Psoas muscle (tissue), 8 donors: ENCODE data around the gene DENND1B. TPM values are rescaled to one million over a fixed set of nuclear protein-coding genes. Genes with fewer than 3 reads are reported as not detected.

Source experiments
- ATAC-seq, 4 donors: fragments of 200-7000 bp; cut with Tn5 transposase; one replicate each; pipeline ENCODE4 v1.9.1; 2020; ENCODE audit warnings: moderate library complexity in 3 of 4, mild to moderate bottlenecking in 2 of 4
- DNase-seq, 2 donors: peaks; one replicate each; pipeline ENCODE4 v3.0.0-alpha.2; 2020
- H3K27ac ChIP-seq: fragments of 200-600 bp; one replicate; pipeline ENCODE4 v1.8.0; 2022
- H3K27me3 ChIP-seq, 3 donors: fragments of 200-600 bp in 1 of 3; one replicate each; pipeline versions ENCODE4 v1.6.1 to v1.8.0; 2013 to 2022; ENCODE audit warnings: low read length in 2 of 3, mild to moderate bottlenecking in 2 of 3, moderate library complexity in 1 of 3; ENCODE audit not compliant: insufficient read depth in 3 of 3
- H3K36me3 ChIP-seq, 2 donors: fragments of 200-600 bp in 1 of 2; one replicate each; pipeline versions ENCODE4 v1.6.1 to v1.8.0; 2013 to 2022; ENCODE audit warnings: low read depth in 1 of 2, mild to moderate bottlenecking in 1 of 2, moderate library complexity in 1 of 2; ENCODE audit not compliant: insufficient read depth in 1 of 2
- H3K4me1 ChIP-seq: fragments of 200-600 bp; one replicate; pipeline ENCODE4 v1.8.0; 2022
- H3K4me3 ChIP-seq: fragments of 200-600 bp; one replicate; pipeline ENCODE4 v1.8.0; 2022; ENCODE audit warnings: mild to moderate bottlenecking
- H3K9me3 ChIP-seq: fragments of 200-600 bp; one replicate; pipeline ENCODE4 v1.8.0; 2022
- WGBS, 3 donors: extraction: QIAGEN DNeasy Blood & Tissue Kit; methylation state at CpG; one replicate each; pipeline versions ENCODE4 v1.1.6 to v1.1.7; 2013; 5-methylcytosine and 5-hydroxymethylcytosine counted together
- intact Hi-C, 2 donors: fragments of 100-400 bp; cut with DNase I; formaldehyde crosslinking; loops; one replicate each; pipeline versions ENCODE4 v1.11.0 to v1.14.2; 2022
- polyA plus RNA-seq, 3 donors: library from polyadenylated mRNA; stranded (reverse); fragments of 200-250 nt; gene quantifications; one replicate each; pipeline ENCODE4 v1.2.3, GENCODE V29; 2013
- total RNA-seq, 4 donors: library from RNA; stranded (reverse); fragmentation: NEBNext Ultra II Directional in 2 of 4; extraction: Animal tissue kit (Norgen Biotek cat#: 25700) in 2 of 4; gene quantifications; one replicate each; pipeline versions ENCODE4 v1.2.1 to v1.2.4, GENCODE V29; 2021 to 2023
- TF ChIP-seq, protein P1 (sequence below): fragments of 200-600 bp; IDR thresholded peaks from one replicate; pipeline ENCODE4 v1.8.0; 2022; ENCODE audit warnings: antibody characterized with exemption
- donor health status: healthy with polysubstance abuse.
- donor health status: DM: no; HTN: no; CAD: no; lungs with moderate emphysema.
- donor health status: Bipolar disorder and iron deficiency.
- donor health status: healthy.
- donor health status: DM: yes; HTN: yes; CAD: no.
- donor health status: DM: no; HTN: no; CAD: no.
- donor health status: DM: no; HTN: no; CAD: no.
- donor health status: DM: yes; HTN: yes; CAD: no.

Gene DENND1B
- total and polyA plus RNA-seq, 7 donors = 1.4 to 11.5 (median 6.2) TPM

DNA sequence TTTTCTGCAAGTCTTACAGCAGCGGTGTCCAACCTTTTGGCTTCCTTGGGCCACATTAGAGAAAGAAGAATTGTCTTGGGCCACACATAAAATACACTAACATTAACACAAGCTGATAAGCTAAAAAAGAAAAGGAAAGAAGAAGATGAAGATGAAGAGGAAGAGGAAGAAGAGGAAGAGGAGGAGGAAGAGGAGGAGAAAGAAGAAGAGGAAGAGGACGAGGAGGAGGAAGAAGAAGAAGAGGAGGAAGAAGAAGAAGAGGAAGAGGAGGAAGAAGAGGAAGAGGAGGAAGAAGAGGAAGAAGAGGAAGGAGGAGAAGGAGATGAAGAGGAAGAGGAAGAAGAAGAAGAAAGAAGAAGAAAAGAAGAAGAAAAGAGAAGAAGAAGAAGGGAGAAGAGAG, 230.7 kb downstream of the DENND1B start:
- WGBS, 3 donors = 86 to 93% (median 92%) methylated on average over 2 of the region's 2 CpGs
- TF ChIP-seq, protein P1, sequence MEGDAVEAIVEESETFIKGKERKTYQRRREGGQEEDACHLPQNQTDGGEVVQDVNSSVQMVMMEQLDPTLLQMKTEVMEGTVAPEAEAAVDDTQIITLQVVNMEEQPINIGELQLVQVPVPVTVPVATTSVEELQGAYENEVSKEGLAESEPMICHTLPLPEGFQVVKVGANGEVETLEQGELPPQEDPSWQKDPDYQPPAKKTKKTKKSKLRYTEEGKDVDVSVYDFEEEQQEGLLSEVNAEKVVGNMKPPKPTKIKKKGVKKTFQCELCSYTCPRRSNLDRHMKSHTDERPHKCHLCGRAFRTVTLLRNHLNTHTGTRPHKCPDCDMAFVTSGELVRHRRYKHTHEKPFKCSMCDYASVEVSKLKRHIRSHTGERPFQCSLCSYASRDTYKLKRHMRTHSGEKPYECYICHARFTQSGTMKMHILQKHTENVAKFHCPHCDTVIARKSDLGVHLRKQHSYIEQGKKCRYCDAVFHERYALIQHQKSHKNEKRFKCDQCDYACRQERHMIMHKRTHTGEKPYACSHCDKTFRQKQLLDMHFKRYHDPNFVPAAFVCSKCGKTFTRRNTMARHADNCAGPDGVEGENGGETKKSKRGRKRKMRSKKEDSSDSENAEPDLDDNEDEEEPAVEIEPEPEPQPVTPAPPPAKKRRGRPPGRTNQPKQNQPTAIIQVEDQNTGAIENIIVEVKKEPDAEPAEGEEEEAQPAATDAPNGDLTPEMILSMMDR = no peak

DNA sequence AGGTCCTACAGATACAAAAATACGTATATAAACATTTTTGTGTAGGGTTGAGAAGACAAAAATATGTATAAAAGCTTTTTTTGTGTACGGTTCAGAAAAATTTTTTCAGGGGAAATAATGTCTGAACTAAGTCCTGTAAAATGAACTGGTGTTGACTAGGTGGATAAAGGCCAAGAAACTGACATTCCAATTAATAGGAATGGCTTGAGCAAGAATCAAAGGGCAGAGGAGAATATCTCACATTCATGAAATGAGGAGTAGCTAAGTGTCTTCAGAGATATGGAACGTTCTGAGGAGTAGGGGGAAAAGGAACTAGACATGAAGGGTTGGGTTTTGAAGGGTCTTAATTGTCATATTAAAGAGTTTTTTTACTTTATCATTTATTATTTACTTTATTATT, 231.2 kb downstream of the DENND1B start:
- Histone ChIP-seq H3K4me1 (no peaks in the 10 kb centered on the region), H3K36me3 (peaks cover 0 to 5% of the 10 kb centered on the region in 2 donors), H3K4me3 (no peak overlapping the region), H3K27me3 (no peaks in the 10 kb centered on the region), H3K9me3 (no peaks in the 10 kb centered on the region), H3K27ac (no peak overlapping the region)
- WGBS, 3 donors = 89 to 93% (median 92%) methylated on average over 3 of the region's 3 CpGs
- intact Hi-C loops = no loop called here
- TF ChIP-seq, protein P1 = no peak
- ATAC-seq (no peak), DNase-seq (no peak)

More for the DNA sequence above, 230.7 kb downstream of the DENND1B start:
- no peak overlapping the region for H3K27ac ChIP-seq
- H3K4me3 ChIP-seq = no peak overlapping the region
- no peaks in the 10 kb centered on the region for H3K4me1 ChIP-seq
- H3K27me3 ChIP-seq = no peaks in the 10 kb centered on the region
- no peaks in the 10 kb centered on the region for H3K9me3 ChIP-seq
- DNase-seq (no peak), ATAC-seq (no peak)
- intact Hi-C loops = no loop called here
- peaks cover 0 to 4% of the 10 kb centered on the region in 2 donors for H3K36me3 ChIP-seq

DNA sequence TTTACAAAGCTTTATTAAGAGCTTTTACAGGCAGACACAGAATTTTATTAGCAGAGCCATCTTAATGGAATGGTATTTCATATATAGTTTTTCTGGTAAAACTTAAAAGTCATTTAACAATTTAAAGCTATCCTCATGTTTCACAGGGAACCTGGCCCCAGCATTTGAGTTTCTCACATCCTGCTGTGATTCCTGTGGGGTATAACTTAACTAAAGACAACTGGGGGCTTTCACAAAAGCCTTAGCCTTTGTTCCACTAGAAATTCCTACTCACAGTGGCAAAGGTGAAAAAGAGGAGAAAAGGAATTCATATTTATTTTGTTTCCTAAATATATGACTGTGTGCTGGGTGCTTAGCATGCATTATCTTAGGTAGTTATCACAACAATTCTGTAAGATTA, 233.9 kb downstream of the DENND1B start:
- Histone ChIP-seq H3K36me3 (peaks cover 0 to 5% of the 10 kb centered on the region in 2 donors), H3K4me3 (no peak overlapping the region), H3K27ac (no peak overlapping the region), H3K27me3 (no peaks in the 10 kb centered on the region), H3K9me3 (no peaks in the 10 kb centered on the region), H3K4me1 (no peaks in the 10 kb centered on the region)
- intact Hi-C loops = no loop called here
- no peak for ATAC-seq
- DNase-seq = no peak
- TF ChIP-seq, protein P1 = no peak

DNA sequence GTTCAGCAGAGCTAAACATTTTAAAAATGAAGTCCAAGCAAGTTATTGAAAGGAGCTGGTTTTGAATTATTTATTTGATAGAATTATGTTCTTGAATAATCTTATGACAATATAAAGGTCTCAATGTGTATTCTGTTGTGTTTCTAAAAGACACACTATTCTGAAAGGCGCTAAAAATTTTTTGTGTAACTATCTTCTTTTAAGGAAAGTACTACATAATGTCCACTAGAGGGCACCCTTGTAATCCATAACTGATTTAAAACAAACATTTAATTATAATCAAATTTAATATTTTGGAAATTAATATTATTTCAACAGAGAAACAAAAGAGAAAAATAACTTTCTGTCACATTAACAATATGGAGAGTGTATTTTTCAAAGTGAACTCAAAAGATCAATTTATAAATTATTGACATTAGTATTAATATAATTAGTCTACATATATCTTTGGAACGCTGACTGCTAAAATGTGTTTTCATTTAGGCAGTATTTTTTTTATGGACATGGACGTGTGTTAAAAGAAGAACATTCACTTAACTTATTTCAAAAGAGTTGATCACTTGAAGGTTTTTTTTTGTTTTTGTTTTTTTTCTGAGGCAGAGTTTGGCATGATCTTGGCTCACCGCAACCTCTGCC, 248.4 kb downstream of the DENND1B start:
- Histone ChIP-seq H3K9me3 (no peaks in the 10 kb centered on the region), H3K27me3 (no peaks in the 10 kb centered on the region), H3K36me3 (no peaks in the 10 kb centered on the region), H3K4me3 (no peak overlapping the region), H3K4me1 (no peaks in the 10 kb centered on the region), H3K27ac (no peak overlapping the region)
- WGBS, 3 donors = 61 to 65% (median 64%) methylated on average over 4 of the region's 4 CpGs
- DNase-seq (no peak), ATAC-seq (no peak)
- TF ChIP-seq, protein P1 = peak; percentile 75
- intact Hi-C loops = loop anchor here (10.0 kb wide), 4 partner anchors 338 to 938 kb away; no protein-coding TSS in a partner anchor
